ENCODE results near the gene BAHCC1. TPM values are rescaled to one million over a fixed set of nuclear protein-coding genes. Genes with fewer than 3 reads are reported as not detected.

Gene BAHCC1
- total RNA-seq, 2 experiments from 2014 or later, result 0.87 to 0.91 TPM

- Mint-ChIP-seq H3K4me1 (ENCODE audit: low read depth) (peaks cover 32% of the 10 kb centered on the region), H3K4me3 (peak overlapping the region; percentile 95), H3K9me3 (ENCODE audit: insufficient read depth) (no peaks in the 10 kb centered on the region), H3K27me3 (ENCODE audit: low read depth) (no peaks in the 10 kb centered on the region), H3K27ac (peak overlapping the region; percentile 96), H3K36me3 (ENCODE audit: low read depth) (peaks cover 50% of the 10 kb centered on the region)
- POLR2A ChIA-PET, result interaction anchor here (0.5 to 3.0 kb wide), 7 partner anchors 11 to 1734 kb away, joined by 3 to 13 read pairs (median 7); partner anchors contain the start of gene FAAP100
- peak; percentile 64 for DNase-seq
- CTCF ChIA-PET, result interaction anchor here (3.9 kb wide), 1 partner anchor 27 kb away, joined by 14 read pairs; no protein-coding TSS in a partner anchor
- ATAC-seq, result peak; percentile 20
Observed at GRCh38 chr17:81511804-81512561, 116.7 kb downstream of the BAHCC1 start.

- ChIA-PET CTCF (interaction anchor here (1.5 to 3.9 kb wide), 2 partner anchors 28 to 220 kb away, joined by 3 to 14 read pairs; no protein-coding TSS in a partner anchor), POLR2A (interaction anchor here (0.5 to 3.0 kb wide), 9 partner anchors 9 to 1734 kb away, joined by 3 to 13 read pairs (median 4); partner anchors contain the start of gene FAAP100)
- H3K27ac Mint-ChIP-seq, result peak within 1 kb of the TSS; percentile 96
- DNase-seq (peak; percentile 93), ATAC-seq (peak; percentile 59)
- no peaks in the 10 kb centered on the region for H3K27me3 Mint-ChIP-seq (ENCODE audit: low read depth)
- peaks cover 32% of the 10 kb centered on the region for H3K4me1 Mint-ChIP-seq (ENCODE audit: low read depth)
- peaks cover 50% of the 10 kb centered on the region for H3K36me3 Mint-ChIP-seq (ENCODE audit: low read depth)
- H3K4me3 Mint-ChIP-seq, result peak within 1 kb of the TSS; percentile 95
- no peaks in the 10 kb centered on the region for H3K9me3 Mint-ChIP-seq (ENCODE audit: insufficient read depth)
Observed at GRCh38 chr17:81512562-81513371, 117.5 kb downstream of the BAHCC1 start, which contains the start of gene ACTG1. Gene ACTG1, minus strand, starts transcription at chr17:81512799. Its CDS starts 445 bp downstream, at chr17:81512354.

GRCh38 chr17:81513372-81513752 is 118.1 kb downstream of the BAHCC1 start:
- Mint-ChIP-seq H3K36me3 (ENCODE audit: low read depth) (peaks cover 48% of the 10 kb centered on the region), H3K9me3 (ENCODE audit: insufficient read depth) (no peaks in the 10 kb centered on the region), H3K27ac (peak overlapping the region; percentile 94), H3K4me3 (peak overlapping the region; percentile 88), H3K4me1 (ENCODE audit: low read depth) (peaks cover 34% of the 10 kb centered on the region), H3K27me3 (ENCODE audit: low read depth) (no peaks in the 10 kb centered on the region)
- DNase-seq (peak; percentile 85), ATAC-seq (peak; percentile 25)
- ChIA-PET CTCF (interaction anchor here (1.1 to 3.9 kb wide), 3 partner anchors 28 to 220 kb away, joined by 3 to 14 read pairs (median 3); no protein-coding TSS in a partner anchor), POLR2A (interaction anchor here (0.9 to 3.0 kb wide), 6 partner anchors 8 to 356 kb away, joined by 3 to 13 read pairs (median 4); no protein-coding TSS in a partner anchor)

GRCh38 chr17:81513753-81514488 is 118.7 kb downstream of the BAHCC1 start:
- ATAC-seq (peak; percentile 2), DNase-seq (peak; percentile 59)
- Mint-ChIP-seq H3K9me3 (ENCODE audit: insufficient read depth) (no peaks in the 10 kb centered on the region), H3K27ac (peak overlapping the region; percentile 94), H3K27me3 (ENCODE audit: low read depth) (no peaks in the 10 kb centered on the region), H3K4me1 (ENCODE audit: low read depth) (peaks cover 33% of the 10 kb centered on the region), H3K4me3 (peak overlapping the region; percentile 88), H3K36me3 (ENCODE audit: low read depth) (peaks cover 43% of the 10 kb centered on the region)
- ChIA-PET CTCF (interaction anchor here (1.1 to 3.9 kb wide), 3 partner anchors 29 to 221 kb away, joined by 3 to 14 read pairs (median 3); no protein-coding TSS in a partner anchor), POLR2A (interaction anchor here (0.6 to 2.4 kb wide), 7 partner anchors 8 to 355 kb away, joined by 3 to 9 read pairs (median 4); partner anchors contain the start of genes MRPL12, NDUFAF8 and TEPSIN)

GRCh38 chr17:81514489-81514738 is 119.2 kb downstream of the BAHCC1 start:
- no peak for ATAC-seq
- peaks cover 38% of the 10 kb centered on the region for H3K36me3 Mint-ChIP-seq (ENCODE audit: low read depth)
- CTCF ChIA-PET, result interaction anchor here (1.1 to 3.9 kb wide), 2 partner anchors 30 to 188 kb away, joined by 3 to 14 read pairs; no protein-coding TSS in a partner anchor
- peaks cover 28% of the 10 kb centered on the region for H3K4me1 Mint-ChIP-seq (ENCODE audit: low read depth)
- H3K27me3 Mint-ChIP-seq (ENCODE audit: low read depth), result no peaks in the 10 kb centered on the region
- no peaks in the 10 kb centered on the region for H3K9me3 Mint-ChIP-seq (ENCODE audit: insufficient read depth)
- DNase-seq, result no peak
- POLR2A ChIA-PET, result interaction anchor here (0.6 to 1.6 kb wide), 2 partner anchors 188 to 276 kb away, joined by 3 to 5 read pairs; partner anchors contain the start of genes MRPL12, NDUFAF8 and TEPSIN
- peak overlapping the region; percentile 88 for H3K4me3 Mint-ChIP-seq
- H3K27ac Mint-ChIP-seq, result peak overlapping the region; percentile 94

- H3K27me3 Mint-ChIP-seq (ENCODE audit: low read depth), result no peaks in the 10 kb centered on the region
Observed at GRCh38 chr17:81514739-81515529, 119.7 kb downstream of the BAHCC1 start.

GRCh38 chr17:81515530-81516041 is 120.3 kb downstream of the BAHCC1 start:
- ATAC-seq (no peak), DNase-seq (no peak)
- no peaks in the 10 kb centered on the region for H3K9me3 Mint-ChIP-seq (ENCODE audit: insufficient read depth)
- POLR2A ChIA-PET, result interaction anchor here (1.6 to 2.0 kb wide), 2 partner anchors 36 to 187 kb away, joined by 5 to 8 read pairs; partner anchors contain the start of genes FAAP100 and MRPL12
- H3K36me3 Mint-ChIP-seq (ENCODE audit: low read depth), result peaks cover 26% of the 10 kb centered on the region
- peaks cover 3% of the 10 kb centered on the region for H3K27me3 Mint-ChIP-seq (ENCODE audit: low read depth)
- H3K4me3 Mint-ChIP-seq, result peak overlapping the region; percentile 89
- H3K27ac Mint-ChIP-seq, result peak overlapping the region; percentile 94
- peaks cover 26% of the 10 kb centered on the region for H3K4me1 Mint-ChIP-seq (ENCODE audit: low read depth)
- CTCF ChIA-PET, result interaction anchor here (1.0 to 4.0 kb wide), 3 partner anchors 31 to 224 kb away, joined by 3 to 25 read pairs (median 3); no protein-coding TSS in a partner anchor

More at GRCh38 chr17:81514739-81515529, 119.7 kb downstream of the BAHCC1 start:
- Mint-ChIP-seq H3K36me3 (ENCODE audit: low read depth) (peaks cover 32% of the 10 kb centered on the region), H3K9me3 (ENCODE audit: insufficient read depth) (no peaks in the 10 kb centered on the region), H3K4me1 (ENCODE audit: low read depth) (peaks cover 25% of the 10 kb centered on the region), H3K27ac (peak overlapping the region; percentile 94), H3K4me3 (peak overlapping the region; percentile 89)
- POLR2A ChIA-PET, result interaction anchor here (1.6 to 2.0 kb wide), 2 partner anchors 37 to 188 kb away, joined by 5 to 8 read pairs; partner anchors contain the start of genes FAAP100 and MRPL12
- CTCF ChIA-PET, result interaction anchor here (1.0 kb wide), 1 partner anchor 223 kb away, joined by 3 read pairs; no protein-coding TSS in a partner anchor
- peak; percentile 77 for DNase-seq
- ATAC-seq, result peak; percentile 25

Small RNAs within 50 kb of the gene (microRNA-seq; reads per million reads assigned to microRNA genes)
- gene MIR3186 (not detected), gene MIR4740 (not detected)

Other genes with a start within 250 kb of the BAHCC1 start
- gene PVALEF, start 229.9 kb upstream of the BAHCC1 start, total RNA-seq, result not detected
- 1 to 10 TPM in 1 of 2 experiments, under 1 TPM in 1; 0.71 to 1.1 TPM for gene AATK, start 229.2 kb upstream of the BAHCC1 start, total RNA-seq
- 10 to 100 TPM; 17.9 to 19.0 TPM for gene CEP131, start 172.5 kb upstream of the BAHCC1 start, total RNA-seq
- 10 to 100 TPM; 43.8 to 52.7 TPM for gene TEPSIN, start 156.4 kb upstream of the BAHCC1 start, total RNA-seq
- gene NDUFAF8, start 156.1 kb upstream of the BAHCC1 start, total RNA-seq, result 10 to 100 TPM; 42.3 to 48.3 TPM
- 10 to 100 TPM; 78.5 to 83.5 TPM for gene SLC38A10, start 100.2 kb upstream of the BAHCC1 start, total RNA-seq
- 1,000 to 10,000 TPM; 5,147 to 5,318 TPM for gene ACTG1, start 117.3 kb downstream of the BAHCC1 start, total RNA-seq
- gene FSCN2, start 132.9 kb downstream of the BAHCC1 start, total RNA-seq, result under 1 TPM; 0.52 to 0.74 TPM
- gene FAAP100, start 156.9 kb downstream of the BAHCC1 start, total RNA-seq, result 10 to 100 TPM; 39.2 to 43.6 TPM
- 100 to 1,000 TPM; 113 TPM for gene NPLOC4, start 241.7 kb downstream of the BAHCC1 start, total RNA-seq
- gene TSPAN10, start 241.7 kb downstream of the BAHCC1 start, total RNA-seq, result 1 to 10 TPM; 1.2 TPM

Data from activated CD8-positive, alpha-beta T cell treated with anti-CD3 and anti-CD28 coated beads, Interleukin-2, amount 10 ng/mL, durations not matched to agents 7 days and 5 days (primary cell).